ENCODE data around the gene CACNA1D.

CACNA1D gene

DNA sequence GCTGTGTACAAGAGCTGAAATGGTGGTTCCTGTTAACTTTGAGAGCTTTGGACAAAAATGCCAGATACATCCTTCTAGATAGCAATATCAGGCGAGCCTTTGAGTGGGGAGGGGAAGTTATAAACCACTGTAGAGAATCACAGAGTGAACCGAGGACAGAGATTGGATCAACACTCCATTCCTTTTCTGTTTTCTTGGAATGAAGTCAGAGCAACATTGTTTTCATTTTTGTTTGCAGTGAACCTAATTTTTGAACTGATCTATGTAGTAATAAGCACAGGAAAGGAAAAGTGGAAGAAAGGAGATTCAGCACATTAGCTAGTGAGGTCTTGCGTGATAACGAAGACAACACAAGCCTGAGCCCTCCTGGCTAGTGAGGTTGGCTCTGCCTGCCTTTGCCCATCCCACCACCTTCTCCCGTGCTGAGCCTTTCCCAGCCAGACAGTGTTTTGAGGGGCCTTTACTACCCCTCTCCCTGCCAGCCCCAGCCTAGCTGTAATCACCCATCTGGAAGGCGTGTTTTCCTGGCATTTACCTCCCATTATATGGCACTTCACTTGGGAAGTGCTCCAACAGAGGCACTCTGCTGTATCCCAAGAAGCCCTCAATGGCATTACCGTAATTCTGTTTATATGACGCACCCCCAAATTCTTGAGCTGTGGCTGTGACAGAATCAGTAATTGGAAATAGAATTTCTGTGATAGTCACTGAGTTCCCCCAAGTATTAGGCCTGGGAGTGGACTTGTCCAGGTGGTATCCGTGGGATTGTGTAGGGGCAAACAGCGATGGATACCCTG, 129.8 kb downstream of the CACNA1D start:
- Histone ChIP-seq H3K79me2 (ENCODE audit: low read length) (no peaks in the 10 kb centered on the region), H3K9me3 (ENCODE audit: insufficient read depth, low read length) (no peaks in the 10 kb centered on the region), H3K4me1 (ENCODE audit: low read length) (no peaks in the 10 kb centered on the region), H3K4me2 (ENCODE audit: low read length) (no peak overlapping the region), H2AFZ (ENCODE audit: low read depth, low read length) (no peak overlapping the region), H3K36me3 (replicated peaks; ENCODE audit: low read depth, low read length) (no peaks in the 10 kb centered on the region), H3K27me3 (ENCODE audit: low read depth, low read length) (peaks cover 42% of the 10 kb centered on the region), H4K20me1 (ENCODE audit: insufficient read depth, low read length) (no peaks in the 10 kb centered on the region), H3K4me3 (ENCODE audit: low read length) (no peak overlapping the region), H3K9ac (ENCODE audit: low read length) (no peak overlapping the region), H3K27ac (ENCODE audit: low read length) (no peak overlapping the region)
- no peak for TF ChIP-seq EZH2phosphoT487 (IDR thresholded peaks at IDR 0.05; ENCODE audit: low read depth)
- TF ChIP-seq, protein P1, sequence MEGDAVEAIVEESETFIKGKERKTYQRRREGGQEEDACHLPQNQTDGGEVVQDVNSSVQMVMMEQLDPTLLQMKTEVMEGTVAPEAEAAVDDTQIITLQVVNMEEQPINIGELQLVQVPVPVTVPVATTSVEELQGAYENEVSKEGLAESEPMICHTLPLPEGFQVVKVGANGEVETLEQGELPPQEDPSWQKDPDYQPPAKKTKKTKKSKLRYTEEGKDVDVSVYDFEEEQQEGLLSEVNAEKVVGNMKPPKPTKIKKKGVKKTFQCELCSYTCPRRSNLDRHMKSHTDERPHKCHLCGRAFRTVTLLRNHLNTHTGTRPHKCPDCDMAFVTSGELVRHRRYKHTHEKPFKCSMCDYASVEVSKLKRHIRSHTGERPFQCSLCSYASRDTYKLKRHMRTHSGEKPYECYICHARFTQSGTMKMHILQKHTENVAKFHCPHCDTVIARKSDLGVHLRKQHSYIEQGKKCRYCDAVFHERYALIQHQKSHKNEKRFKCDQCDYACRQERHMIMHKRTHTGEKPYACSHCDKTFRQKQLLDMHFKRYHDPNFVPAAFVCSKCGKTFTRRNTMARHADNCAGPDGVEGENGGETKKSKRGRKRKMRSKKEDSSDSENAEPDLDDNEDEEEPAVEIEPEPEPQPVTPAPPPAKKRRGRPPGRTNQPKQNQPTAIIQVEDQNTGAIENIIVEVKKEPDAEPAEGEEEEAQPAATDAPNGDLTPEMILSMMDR (IDR thresholded peaks at IDR 0.05; ENCODE audit: low read depth, low read length) = no peak

DNA sequence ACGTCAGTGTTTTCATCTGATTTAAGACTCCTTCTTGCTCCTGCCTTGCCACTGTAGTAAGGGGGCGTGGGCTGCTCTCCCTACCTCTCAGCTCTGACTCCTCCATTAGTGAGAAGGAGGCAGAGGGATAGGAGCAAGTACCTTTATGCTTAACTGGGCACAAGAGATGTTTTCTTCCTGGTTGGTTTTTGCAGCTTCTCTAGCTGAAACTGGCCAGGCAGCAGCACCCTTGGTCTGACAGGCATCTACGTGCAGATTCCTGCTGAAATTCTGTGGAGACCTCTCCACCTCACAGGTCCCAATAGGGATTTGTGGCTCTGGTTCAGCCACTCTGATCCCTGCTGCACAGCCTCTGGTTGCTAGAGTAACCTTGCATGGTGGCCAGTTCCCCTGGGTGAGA, 132.5 kb downstream of the CACNA1D start:
- Histone ChIP-seq H3K27ac (ENCODE audit: low read length) (no peak overlapping the region), H3K36me3 (replicated peaks; ENCODE audit: low read depth, low read length) (no peaks in the 10 kb centered on the region), H3K4me2 (ENCODE audit: low read length) (no peak overlapping the region), H3K9ac (ENCODE audit: low read length) (no peak overlapping the region), H3K4me3 (ENCODE audit: low read length) (no peak overlapping the region), H3K79me2 (ENCODE audit: low read length) (no peaks in the 10 kb centered on the region), H3K4me1 (ENCODE audit: low read length) (no peaks in the 10 kb centered on the region), H4K20me1 (ENCODE audit: insufficient read depth, low read length) (no peaks in the 10 kb centered on the region), H3K27me3 (ENCODE audit: low read depth, low read length) (peaks cover 30% of the 10 kb centered on the region), H2AFZ (ENCODE audit: low read depth, low read length) (no peak overlapping the region), H3K9me3 (ENCODE audit: insufficient read depth, low read length) (peaks cover 9% of the 10 kb centered on the region)
- TF ChIP-seq, protein P1 (IDR thresholded peaks at IDR 0.05; ENCODE audit: low read depth, low read length) = no peak
- TF ChIP-seq EZH2phosphoT487 (IDR thresholded peaks at IDR 0.05; ENCODE audit: low read depth) = no peak

- no peaks in the 10 kb centered on the region for H4K20me1 ChIP-seq (ENCODE audit: insufficient read depth, low read length)
- H3K36me3 ChIP-seq (replicated peaks; ENCODE audit: low read depth, low read length) = no peaks in the 10 kb centered on the region
- no peak overlapping the region for H2AFZ ChIP-seq (ENCODE audit: low read depth, low read length)
- H3K27me3 ChIP-seq (ENCODE audit: low read depth, low read length) = peaks cover 23% of the 10 kb centered on the region
- H3K9ac ChIP-seq (ENCODE audit: low read length) = no peak overlapping the region
- no peak overlapping the region for H3K4me2 ChIP-seq (ENCODE audit: low read length)
- no peak overlapping the region for H3K27ac ChIP-seq (ENCODE audit: low read length)
- TF ChIP-seq, protein P1 (IDR thresholded peaks at IDR 0.05; ENCODE audit: low read depth, low read length) = no peak
- TF ChIP-seq EZH2phosphoT487 (IDR thresholded peaks at IDR 0.05; ENCODE audit: low read depth) = no peak
- no peaks in the 10 kb centered on the region for H3K4me1 ChIP-seq (ENCODE audit: low read length)
- H3K4me3 ChIP-seq (ENCODE audit: low read length) = no peak overlapping the region
- no peaks in the 10 kb centered on the region for H3K79me2 ChIP-seq (ENCODE audit: low read length)
- H3K9me3 ChIP-seq (ENCODE audit: insufficient read depth, low read length) = peaks cover 18% of the 10 kb centered on the region
Observed at GRCh38 chr3:53628536-53629401, 134.4 kb downstream of the CACNA1D start.

- Histone ChIP-seq H3K4me1 (ENCODE audit: low read length) (no peaks in the 10 kb centered on the region), H3K36me3 (replicated peaks; ENCODE audit: low read depth, low read length) (no peaks in the 10 kb centered on the region), H3K27ac (ENCODE audit: low read length) (no peak overlapping the region), H3K4me3 (ENCODE audit: low read length) (no peak overlapping the region), H3K79me2 (ENCODE audit: low read length) (no peaks in the 10 kb centered on the region), H3K4me2 (ENCODE audit: low read length) (no peak overlapping the region), H3K9me3 (ENCODE audit: insufficient read depth, low read length) (peaks cover 18% of the 10 kb centered on the region), H3K27me3 (ENCODE audit: low read depth, low read length) (peaks cover 21% of the 10 kb centered on the region), H4K20me1 (ENCODE audit: insufficient read depth, low read length) (no peaks in the 10 kb centered on the region), H3K9ac (ENCODE audit: low read length) (no peak overlapping the region), H2AFZ (ENCODE audit: low read depth, low read length) (no peak overlapping the region)
- TF ChIP-seq, protein P1 (IDR thresholded peaks at IDR 0.05; ENCODE audit: low read depth, low read length) = no peak
- no peak for TF ChIP-seq EZH2phosphoT487 (IDR thresholded peaks at IDR 0.05; ENCODE audit: low read depth)
Observed at GRCh38 chr3:53629402-53629723, 135.0 kb downstream of the CACNA1D start.

Data from OCI-LY3 (cell line).